HepG2 (cell line): ENCODE measurements around the gene RABGGTA. TPM values are rescaled to one million over a fixed set of nuclear protein-coding genes. Genes with fewer than 3 reads are reported as not detected.

Experiments
- ATAC-seq: fragments of 200-7000 bp; cut with Tn5 transposase; 3 replicates; pipeline ENCODE4 v1.9.1; 2020; ENCODE audit warnings: mild to moderate bottlenecking, moderate library complexity
- BruUV-seq: library from RNA; stranded (reverse); fragments of 400-500 nt; replicated peaks from 2 replicates; lab custom pipeline; 2021; lab: Mats Ljungman, UMichigan
- CTCF ChIA-PET: fragments of 300-600 bp; formaldehyde crosslinking; extraction: SDS; loops from one replicate; lab custom pipeline; 2021; ENCODE audit warnings: low total read pairs, inconsistent platforms, low intra/inter-chr PET ratio; lab: Yijun Ruan, JAX
- POLR2A ChIA-PET: fragments of 350-600 bp; sonication (Branson Sonifier 250); formaldehyde crosslinking; loops from one replicate; lab custom pipeline; 2020; ENCODE audit warnings: antibody characterized with exemption, inconsistent platforms; lab: Yijun Ruan, JAX
- DNase-seq: peaks from one replicate; pipeline ENCODE4 v3.0.0-alpha.2; 2015; ENCODE audit warnings: low spot score
- FAIRE-seq: peaks from 3 replicates; lab custom pipeline; 2011; peaks lifted over from hg19 to GRCh38; lab: Jason Lieb, UNC
- H2AFZ ChIP-seq: one replicate; pipeline ENCODE4 v1.6.1; 2011; ENCODE audit warnings: low read length, inconsistent platforms
- H3K27ac ChIP-seq: fragments of 300-600 bp; 3 replicates; pipeline ENCODE4 v1.8.0; 2011; ENCODE audit warnings: mixed run types, mild to moderate bottlenecking, mixed read lengths, low read length, inconsistent platforms; ENCODE audit not compliant: insufficient read depth; ENCODE audit errors: extremely low read length
- H3K27me3 ChIP-seq, 2 experiments: fragments of 200-600 bp in 1 of 2; 2 replicates in 1 of 2; 3 replicates in 1 of 2; pipeline versions ENCODE4 v1.6.0 to v1.8.0; 2011; ENCODE audit warnings: low read length in 2 of 2, mild to moderate bottlenecking in 2 of 2, moderate library complexity in 2 of 2, inconsistent platforms in 1 of 2; ENCODE audit not compliant: insufficient read depth in 2 of 2, control insufficient read depth in 1 of 2
- H3K36me3 ChIP-seq, 2 experiments: fragments of 200-600 bp in 1 of 2; replicated peaks in 1 of 2; 2 replicates in 1 of 2; 3 replicates in 1 of 2; pipeline versions ENCODE4 v1.5.1 to v1.8.0; 2011; ENCODE audit warnings: low read length in 2 of 2, inconsistent platforms in 1 of 2; ENCODE audit not compliant: insufficient read depth in 2 of 2, control insufficient read depth in 1 of 2
- H3K4me1 ChIP-seq: 2 replicates; pipeline ENCODE4 v1.5.1; 2012; ENCODE audit warnings: low read length, inconsistent platforms; ENCODE audit not compliant: insufficient read depth
- H3K4me2 ChIP-seq: 2 replicates; pipeline ENCODE4 v1.6.0; 2011; ENCODE audit warnings: low read depth, low read length, inconsistent platforms
- H3K4me3 ChIP-seq, 3 experiments: fragments of 200-600 bp in 1 of 3; sonication (generic), shearing (Covaris generic) in 1 of 3; replicated peaks in 1 of 3; 2 replicates each; pipeline ENCODE4 v1.5.1; 2011 to 2016; ENCODE audit warnings: low read length in 3 of 3, inconsistent platforms in 2 of 3, low read depth in 2 of 3, mild to moderate bottlenecking in 2 of 3, control low read depth in 1 of 3, mixed read lengths in 1 of 3; ENCODE audit not compliant: insufficient read depth in 1 of 3
- H3K79me2 ChIP-seq: one replicate; pipeline ENCODE4 v1.6.1; 2011; ENCODE audit warnings: low read length, inconsistent platforms; ENCODE audit not compliant: insufficient read depth
- H3K9ac ChIP-seq: 2 replicates; pipeline ENCODE4 v1.6.0; 2011; ENCODE audit warnings: mild to moderate bottlenecking, low read depth, low read length, inconsistent platforms; ENCODE audit not compliant: insufficient read depth
- H3K9me3 ChIP-seq: 2 replicates; pipeline ENCODE4 v1.5.1; 2012; ENCODE audit warnings: mild to moderate bottlenecking, low read length
- H4K20me1 ChIP-seq: 2 replicates; pipeline ENCODE4 v1.6.0; 2011; ENCODE audit warnings: inconsistent platforms, mild to moderate bottlenecking, low read length, moderate library complexity; ENCODE audit not compliant: insufficient read depth
- AHDC1 ChIP-seq: sonication (generic); formaldehyde crosslinking; IDR thresholded peaks from 2 replicates; pipeline ENCODE4 v1.5.1; 2020; ENCODE audit warnings: mild to moderate bottlenecking, missing genetic modification reagents, borderline replicate concordance
- BRF2 ChIP-seq: sonication (generic); formaldehyde crosslinking; IDR thresholded peaks from 2 replicates; pipeline ENCODE4 v1.8.1; 2022; ENCODE audit warnings: mild to moderate bottlenecking, missing genetic modification reagents
- DMTF1 ChIP-seq: sonication (generic); formaldehyde crosslinking; IDR thresholded peaks from 2 replicates; pipeline ENCODE4 v1.4.0; 2020; ENCODE audit warnings: mild to moderate bottlenecking, missing genetic modification reagents
- LBX2 ChIP-seq: sonication (generic); formaldehyde crosslinking; IDR thresholded peaks from 2 replicates; pipeline ENCODE4 v1.5.0; 2020; ENCODE audit warnings: missing genetic modification reagents, mild to moderate bottlenecking, borderline replicate concordance
- NPAS2 ChIP-seq: sonication (generic); formaldehyde crosslinking; IDR thresholded peaks from 2 replicates; pipeline ENCODE4 v1.8.0; 2022; ENCODE audit warnings: mild to moderate bottlenecking, missing genetic modification reagents, borderline replicate concordance
- SETDB1 ChIP-seq: sonication (generic); formaldehyde crosslinking; IDR thresholded peaks from 2 replicates; pipeline ENCODE4 v1.5.1; 2020; ENCODE audit warnings: missing genetic modification reagents, mild to moderate bottlenecking, borderline replicate concordance
- SMAD3 ChIP-seq: sonication (generic); formaldehyde crosslinking; IDR thresholded peaks from 2 replicates; pipeline ENCODE4 v1.4.0; 2020; ENCODE audit warnings: missing genetic modification reagents
- THAP9 ChIP-seq: sonication (generic); formaldehyde crosslinking; IDR thresholded peaks from 2 replicates; pipeline ENCODE4; 2020; ENCODE audit warnings: missing genetic modification reagents, mild to moderate bottlenecking, borderline replicate concordance
- ZNF7 ChIP-seq: IDR thresholded peaks from 2 replicates; pipeline ENCODE4 v1.6.1; 2016; ENCODE audit warnings: missing biosample characterization, missing genetic modification reagents
- ZNF75D ChIP-seq: sonication (generic); formaldehyde crosslinking; IDR thresholded peaks from 2 replicates; pipeline ENCODE4 v1.8.1; 2023; ENCODE audit warnings: missing genetic modification reagents, mild to moderate bottlenecking, borderline replicate concordance
- WGBS: methylation state at CpG from one replicate; pipeline ENCODE4 v1.1.6; 2017; ENCODE audit warnings: low lambda C conversion rate; 5-methylcytosine and 5-hydroxymethylcytosine counted together
- in situ Hi-C: cut with HindIII; loops from 2 replicates; pipeline ENCODE4 v1.10.0; 2017; ENCODE audit warnings: low pct_unique_long_range_greater_than_20kb; ENCODE audit not compliant: extremely low pct_ligation_motif_present
- intact Hi-C: fragments of 100-400 bp; cut with micrococcal nuclease; formaldehyde crosslinking; loops from one replicate; pipeline ENCODE4 v1.10.0; 2022; ENCODE audit not compliant: unreplicated experiment
- polyA plus RNA-seq, 8 experiments: library from polyadenylated mRNA; depleted of rRNA in 3 of 8; stranded (reverse) in 7 of 8; unstranded in 1 of 8; fragments of >200 nt; fragmentation: Illumina TruSeq in 4 of 8; extraction: Trizol in 4 of 8; gene quantifications; 2 replicates each; pipeline versions ENCODE4 v1.2.1 to v1.2.3, GENCODE V29; 2011 to 2016; ENCODE audit warnings: low read depth in 4 of 8, missing spikeins in 1 of 8, mixed read lengths in 1 of 8; ENCODE audit not compliant: insufficient read depth in 1 of 8
- total RNA-seq, 5 experiments: library from RNA; depleted of rRNA; stranded (reverse); fragments of >200 nt; fragmentation: Illumina TruSeq; extraction: Trizol; gene quantifications; 2 replicates each; pipeline ENCODE4 v1.2.3, GENCODE V29; 2016; ENCODE audit warnings: low read depth in 1 of 5

Gene RABGGTA
- total and polyA plus RNA-seq, 2 of the 13 experiments (the other 11 are each of a cell fraction or from before 2014, with no cell fraction given): 57.9 to 90.8 TPM

GRCh38 chr14:24310265-24310645 is 38.9 kb upstream of the RABGGTA start:
- no peak overlapping the region for H3K9ac ChIP-seq
- intact Hi-C loops (no loop called here), in situ Hi-C loops (no loop called here)
- ATAC-seq (no peak), DNase-seq (no peak), FAIRE-seq (no peak)
- H3K4me1 ChIP-seq: peaks cover 58% of the 10 kb centered on the region
- peaks cover 9% of the 10 kb centered on the region for H3K79me2 ChIP-seq
- no peak overlapping the region for H3K4me3 ChIP-seq
- ChIA-PET POLR2A (interaction anchor here (0.8 to 24.7 kb wide), 6 partner anchors 8 to 215 kb away, joined by 3 to 850 read pairs (median 17); partner anchors contain the start of genes CHMP4A, DHRS1, GMPR2 and NEDD8), CTCF (interaction anchor here (3.4 kb wide), 1 partner anchor 12 kb away, joined by 45 read pairs; the partner anchor contains the start of genes DHRS1 and NOP9)
- no peaks in the 10 kb centered on the region for H4K20me1 ChIP-seq
- H2AFZ ChIP-seq: no peak overlapping the region
- H3K27ac ChIP-seq: peak overlapping the region; percentile 4
- 90% methylated on average over 5 of the region's 5 CpGs for WGBS
- peaks cover 16 to 18% of the 10 kb centered on the region in 2 experiments for H3K36me3 ChIP-seq
- H3K9me3 ChIP-seq: no peaks in the 10 kb centered on the region
- no peaks in the 10 kb centered on the region; a peak in 1 of 5 replicates for H3K27me3 ChIP-seq
- BruUV-seq: no TSS peak
- H3K4me2 ChIP-seq: no peak overlapping the region
- no peak for TF ChIP-seq BRF2 (CRISPR knock-in tag)
- TF ChIP-seq NPAS2 (CRISPR knock-in tag): no peak
- no peak for TF ChIP-seq SETDB1 (CRISPR knock-in tag)
- no peak for TF ChIP-seq ZNF7 (CRISPR knock-in tag)
- no peak for TF ChIP-seq LBX2 (CRISPR knock-in tag)
- TF ChIP-seq SMAD3: no peak
- TF ChIP-seq AHDC1 (CRISPR knock-in tag): no peak
- 0 out of 2 replicates have a peak, but pooled peaks have one; percentile 9 for TF ChIP-seq THAP9 (CRISPR knock-in tag)
- TF ChIP-seq DMTF1: no peak
- TF ChIP-seq ZNF75D: no peak
